GM19193 (cell line): ENCODE results near the gene MECP2.

ENCODE experiments used
- POLR2A ChIP-seq: IDR thresholded peaks from 4 replicates; pipeline ENCODE4 v1.6.1; 2011; ENCODE audit not compliant: insufficient read depth, insufficient read length; ENCODE audit errors: extremely low read depth

The MECP2 gene

DNA sequence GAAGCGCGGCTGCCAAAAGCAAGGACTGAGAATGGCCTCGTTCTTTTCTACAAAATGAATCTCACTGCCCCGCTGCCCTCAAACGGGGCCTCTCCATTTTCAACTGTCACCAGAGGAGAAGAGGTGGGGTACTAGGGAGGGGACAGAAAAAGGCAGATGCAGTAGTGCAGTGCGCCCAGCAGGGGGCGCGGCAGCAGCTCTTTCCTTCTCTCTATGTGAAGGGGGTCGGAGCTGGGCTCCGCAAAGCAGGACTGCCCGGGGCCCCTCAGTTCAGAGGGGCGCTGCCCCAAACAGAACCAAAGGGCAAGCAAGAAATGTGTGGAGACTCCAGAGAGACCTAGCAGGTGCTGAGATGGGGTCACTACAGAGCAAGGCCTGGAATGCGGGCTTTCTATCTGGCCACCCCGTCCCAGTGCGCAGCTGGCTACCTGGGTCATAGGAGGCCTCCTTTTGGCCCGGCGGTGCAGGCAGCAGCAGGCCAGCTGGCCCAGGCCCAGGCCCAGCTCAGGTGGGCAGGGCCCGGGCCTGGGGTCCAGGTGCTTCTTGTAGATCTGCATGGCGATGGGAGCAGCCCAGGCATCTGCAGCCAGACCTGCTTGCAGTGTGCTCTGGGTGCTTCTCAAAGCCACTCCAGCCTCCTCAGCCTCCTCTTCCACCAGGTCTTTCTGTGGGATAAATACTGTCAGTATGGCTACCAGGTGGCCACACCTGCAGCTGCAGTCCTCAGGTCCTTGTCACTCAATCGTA lies 83.7 kb downstream of the MECP2 start:
- no peak for TF ChIP-seq POLR2A

DNA sequence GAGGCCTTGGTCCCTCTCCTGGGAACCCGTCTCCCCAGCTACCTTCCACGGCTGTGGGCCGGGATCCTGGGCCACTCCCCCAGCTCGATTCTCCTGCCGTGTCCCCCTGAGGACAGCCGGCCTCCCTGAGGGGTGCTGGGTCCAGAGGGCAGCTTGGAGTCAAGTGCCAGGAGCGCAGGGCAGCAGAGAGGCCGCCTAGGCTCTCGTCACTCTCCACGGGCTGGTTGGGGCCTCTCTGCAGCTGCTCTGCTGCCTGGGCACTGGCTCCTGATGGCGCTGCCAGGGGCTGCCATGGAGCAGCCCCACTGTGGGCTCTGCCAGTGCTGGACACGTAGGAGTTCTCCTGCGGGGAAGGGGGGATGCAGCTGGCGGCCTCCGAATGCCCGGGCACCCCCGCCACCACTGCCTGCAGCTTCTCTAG lies 84.5 kb downstream of the MECP2 start:
- no peak for TF ChIP-seq POLR2A

DNA sequence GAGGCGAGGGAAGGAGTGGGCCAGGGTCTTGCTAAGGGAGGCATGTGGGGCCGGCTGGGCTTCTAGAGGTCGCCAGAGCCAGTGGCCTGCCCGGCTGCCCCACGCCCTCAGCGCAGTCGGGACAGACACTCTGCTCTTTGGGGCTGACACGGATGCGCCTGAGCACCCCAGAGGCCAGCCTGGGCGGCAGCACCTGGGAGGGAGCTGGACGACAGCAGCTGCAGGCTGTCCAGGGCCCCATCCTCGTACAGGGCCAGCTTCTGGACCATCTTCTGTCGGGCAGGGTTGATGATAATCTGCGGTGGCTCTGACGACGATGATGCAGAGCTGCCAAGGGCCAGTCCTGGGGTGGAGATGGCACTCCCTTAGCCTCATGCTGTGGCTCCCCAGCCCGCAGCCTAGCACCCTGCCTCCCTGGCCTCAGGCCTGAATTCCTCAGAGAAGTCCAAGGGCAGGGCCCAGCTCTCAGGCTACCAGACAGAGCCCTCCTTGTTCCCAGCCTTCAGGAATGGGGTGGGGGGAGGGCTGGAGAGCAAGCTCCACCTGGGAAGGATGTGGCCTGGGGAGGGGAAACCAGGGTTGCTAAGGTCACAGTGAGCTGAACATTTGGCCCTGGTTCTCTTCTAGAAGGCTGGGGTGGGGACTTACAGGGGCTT lies 85.1 kb downstream of the MECP2 start:
- TF ChIP-seq POLR2A = no peak

DNA sequence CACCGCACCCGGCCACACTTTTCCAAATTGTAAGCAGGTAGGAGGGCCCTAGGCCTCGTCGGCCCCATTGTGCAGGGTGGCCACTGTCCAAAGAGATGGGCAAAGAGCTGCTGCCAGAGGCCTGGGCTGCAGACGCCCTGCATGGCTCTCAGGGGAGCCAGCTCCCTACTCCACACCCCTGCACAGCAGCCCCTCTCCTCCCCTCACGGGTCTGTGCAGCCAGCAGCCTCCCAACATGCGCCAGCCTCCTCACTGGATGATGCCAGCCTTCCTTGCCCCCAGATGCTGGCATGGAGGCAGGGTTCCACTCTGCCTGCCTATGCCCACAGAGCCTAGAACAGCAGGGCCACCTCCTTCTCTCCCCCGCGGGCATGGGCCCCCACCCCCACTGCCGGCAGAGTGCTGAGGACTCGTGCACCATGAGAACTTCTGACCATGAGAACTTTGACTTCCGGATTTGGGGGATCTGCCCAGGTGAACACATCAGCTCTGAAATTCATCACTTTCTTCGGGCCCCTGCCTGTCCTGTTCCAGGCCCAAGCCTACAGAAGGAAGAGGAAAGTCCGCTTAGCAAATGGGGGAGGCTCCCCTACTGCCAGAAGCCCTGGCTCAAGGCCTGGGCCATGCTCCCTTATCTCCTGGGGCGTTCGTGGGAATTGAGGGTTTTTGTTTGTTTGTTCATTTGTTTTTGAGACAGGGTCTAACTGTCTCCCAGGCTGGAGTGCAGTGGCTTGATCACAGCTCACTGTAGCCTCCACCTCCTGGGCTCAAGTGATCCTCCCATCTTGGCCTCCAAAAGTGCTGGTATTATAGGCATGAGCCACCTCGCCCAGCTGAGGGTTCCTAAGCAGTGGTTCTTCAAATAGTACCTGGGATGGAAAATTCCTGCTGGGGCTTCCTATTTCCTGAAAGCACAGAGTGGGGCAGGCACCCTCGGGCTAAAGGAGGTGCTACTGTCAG lies 85.9 kb downstream of the MECP2 start:
- TF ChIP-seq POLR2A = no peak

DNA sequence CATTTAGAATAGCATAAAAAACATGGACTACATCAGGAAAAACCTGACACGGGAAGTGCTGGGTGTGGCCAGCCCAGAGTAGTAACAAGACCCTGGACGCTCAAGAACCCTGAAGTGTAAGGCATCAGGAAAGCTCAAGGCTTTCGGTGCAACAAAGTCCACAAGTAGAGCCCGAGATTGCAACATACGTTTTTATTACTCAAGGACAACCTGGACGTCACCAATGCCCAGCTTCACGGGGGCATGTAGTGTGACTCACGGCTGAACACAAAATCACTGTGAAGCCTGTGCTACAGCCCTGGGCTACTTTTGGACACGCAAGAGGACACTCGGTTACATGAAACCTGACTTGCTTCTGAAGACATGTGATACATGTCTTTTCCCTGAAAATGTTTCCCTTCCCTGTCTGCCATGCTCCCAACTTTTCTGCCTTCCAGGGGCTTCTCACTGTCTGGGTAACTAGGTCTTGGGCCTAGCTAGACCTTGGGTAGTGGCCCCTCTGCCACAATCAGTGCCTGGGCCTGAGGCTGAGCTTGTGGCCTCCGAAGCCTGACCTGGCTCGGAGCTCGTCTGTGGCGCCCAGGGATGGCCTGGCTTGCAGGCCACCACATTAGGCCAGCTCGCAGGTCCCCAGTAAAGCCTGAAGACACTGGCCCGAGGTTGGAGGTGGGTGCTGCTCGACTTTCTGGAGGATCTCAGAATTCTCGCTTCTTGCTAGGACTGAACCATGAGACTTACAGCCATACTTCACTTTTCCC lies 87.0 kb downstream of the MECP2 start:
- TF ChIP-seq POLR2A = peak; percentile 11

DNA sequence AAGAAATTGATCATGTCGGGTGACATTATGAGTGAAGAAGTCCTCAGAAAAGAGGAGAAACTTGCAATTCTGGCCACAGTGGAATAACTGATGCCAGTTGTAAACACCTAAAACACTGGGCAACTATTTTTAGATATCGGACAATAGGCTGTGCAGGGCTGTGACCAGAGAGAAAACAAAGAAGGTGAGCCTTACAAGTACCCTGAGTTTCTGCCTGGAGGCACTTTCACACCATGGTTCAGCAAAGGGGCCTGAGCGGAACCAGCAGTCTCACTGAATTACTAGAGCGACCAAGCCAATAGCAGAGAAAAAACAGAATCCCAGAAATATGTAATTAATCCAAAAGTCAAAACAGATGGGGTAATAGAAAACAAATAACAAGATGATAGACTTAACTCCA lies 89.0 kb downstream of the MECP2 start:
- no peak for TF ChIP-seq POLR2A

DNA sequence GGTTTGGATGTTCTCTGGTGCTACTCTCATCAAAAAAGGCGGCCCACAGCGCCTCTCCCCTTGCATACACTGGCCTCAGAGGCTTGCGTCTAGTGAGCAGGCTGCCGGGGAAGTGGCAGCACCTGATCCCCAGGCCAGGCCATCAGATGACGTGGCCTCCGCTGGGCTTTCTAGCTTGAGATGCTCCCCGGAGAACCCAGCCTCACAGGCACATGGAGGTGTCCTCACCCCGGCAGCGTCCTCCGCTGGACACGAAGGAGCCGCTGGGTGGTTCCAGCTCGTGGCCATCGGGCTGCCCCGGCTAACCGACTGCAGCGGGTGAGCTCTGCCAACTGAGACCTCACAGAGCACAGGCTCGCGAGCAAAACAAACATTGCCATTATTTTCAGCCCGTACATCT lies 90.6 kb downstream of the MECP2 start:
- TF ChIP-seq POLR2A = no peak

DNA sequence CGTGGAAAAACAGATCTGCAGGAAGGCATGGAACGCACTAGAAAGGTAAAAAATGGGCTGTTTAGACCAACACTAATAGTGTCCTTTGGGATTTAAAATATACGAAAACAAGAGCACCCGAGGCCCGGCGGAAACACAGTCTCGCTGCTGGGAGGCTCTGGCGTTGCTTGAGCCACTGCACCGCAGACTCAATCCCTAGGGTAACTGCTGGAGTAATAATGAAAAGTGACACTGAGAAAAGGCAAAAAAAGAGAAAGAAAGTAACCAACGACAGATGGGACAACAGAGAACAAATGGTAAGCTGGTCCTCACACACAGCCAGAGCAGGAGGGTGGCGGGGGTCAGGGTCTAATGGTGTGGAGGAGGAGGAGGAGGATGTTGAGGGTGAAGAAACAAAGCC lies 93.2 kb downstream of the MECP2 start:
- no peak for TF ChIP-seq POLR2A

DNA sequence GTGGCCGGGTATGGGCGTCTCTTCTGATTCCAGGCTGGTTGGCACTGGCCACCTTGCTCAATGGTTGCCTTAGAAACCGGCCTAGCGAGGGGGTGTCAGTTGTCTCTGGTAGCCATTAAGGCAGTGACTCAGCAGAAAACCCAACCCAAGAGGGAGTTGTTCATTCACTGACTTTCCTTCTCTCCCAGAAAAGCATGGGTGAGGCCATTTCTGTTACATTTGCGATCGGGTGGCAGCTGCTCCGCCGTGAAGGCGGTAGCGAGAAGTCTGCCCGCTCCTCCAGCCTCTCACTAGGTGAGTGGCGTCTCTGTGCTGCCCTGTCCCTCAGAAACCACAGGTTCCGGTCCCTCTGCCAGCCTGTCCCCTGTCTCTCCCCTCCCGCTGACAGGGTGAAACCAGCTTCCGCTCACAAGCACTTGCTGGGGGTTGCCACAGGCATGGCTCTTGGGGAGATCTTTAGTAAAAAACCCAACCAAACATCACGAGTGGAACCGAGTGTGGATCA lies 95.2 kb downstream of the MECP2 start:
- TF ChIP-seq POLR2A = peak; percentile 53

DNA sequence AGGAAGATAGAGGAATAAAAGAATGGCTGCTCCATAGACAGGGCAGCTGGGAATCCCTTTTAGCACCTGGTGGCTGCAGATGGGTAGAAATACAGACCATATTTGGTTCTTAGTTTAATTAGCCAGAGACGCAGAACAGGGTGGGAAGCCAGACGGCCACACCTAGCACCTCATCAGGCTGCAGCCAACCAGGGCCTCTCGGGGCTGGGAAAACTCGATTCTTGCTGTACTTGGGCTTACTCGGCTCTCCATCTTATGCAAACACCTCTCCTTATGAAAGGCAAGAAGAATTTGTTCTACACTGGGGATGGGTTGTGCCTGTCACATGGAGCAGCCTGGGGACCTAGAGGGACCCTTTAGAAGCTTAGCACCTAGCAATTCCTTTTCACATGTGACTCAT lies 97.5 kb downstream of the MECP2 start:
- TF ChIP-seq POLR2A = no peak

DNA sequence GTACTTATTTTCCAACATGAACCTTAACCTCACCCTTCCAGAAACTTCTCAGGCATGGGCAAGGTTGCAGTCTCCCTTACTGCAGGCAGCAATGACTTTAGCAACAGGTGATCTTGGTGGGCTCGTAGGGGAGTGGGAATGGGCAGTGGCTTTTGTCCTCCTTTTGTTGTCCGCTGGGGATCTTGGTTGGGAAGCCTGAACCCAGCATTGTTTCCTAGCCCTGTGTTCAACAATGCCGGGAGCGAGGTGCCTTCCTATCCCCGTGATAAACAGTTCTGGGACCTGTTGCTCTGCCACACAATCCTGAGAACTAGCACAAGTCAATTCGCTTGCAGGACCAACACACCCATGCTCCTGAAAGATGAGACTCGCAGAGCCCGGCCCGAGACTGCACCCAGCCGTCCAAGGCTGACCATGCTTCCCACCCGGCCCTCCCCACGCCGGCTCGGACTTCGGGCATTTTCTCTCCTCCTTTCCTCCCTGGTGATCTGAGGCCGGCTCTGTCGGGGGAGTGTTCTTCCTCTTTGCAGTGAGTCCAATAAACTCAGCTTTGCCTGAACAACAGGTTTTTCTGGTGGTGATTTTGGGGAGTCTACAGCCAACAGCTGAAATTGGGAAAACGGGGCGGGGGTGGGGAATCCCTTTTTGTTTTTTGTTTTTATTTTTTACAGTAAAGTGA lies 98.0 kb downstream of the MECP2 start:
- no peak for TF ChIP-seq POLR2A

DNA sequence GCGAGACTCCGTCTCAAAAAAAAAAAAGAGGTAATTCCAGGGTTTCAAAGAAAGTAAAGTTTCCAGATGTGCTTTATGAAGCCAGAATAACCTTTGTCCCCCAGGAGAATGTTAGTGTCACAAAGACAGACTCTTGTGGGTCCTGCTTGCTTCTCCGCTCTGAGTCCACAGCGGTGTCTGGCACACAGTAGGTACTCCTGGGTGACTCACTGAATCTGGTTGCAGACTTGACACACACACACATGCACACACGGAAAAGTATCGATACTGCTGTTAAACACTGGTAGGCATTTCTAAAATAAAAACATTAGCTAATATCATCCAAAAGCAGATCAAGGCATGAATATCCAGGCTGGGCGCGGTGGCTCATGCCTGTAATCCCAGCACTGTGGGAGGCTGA lies 102.0 kb downstream of the MECP2 start:
- no peak for TF ChIP-seq POLR2A

DNA sequence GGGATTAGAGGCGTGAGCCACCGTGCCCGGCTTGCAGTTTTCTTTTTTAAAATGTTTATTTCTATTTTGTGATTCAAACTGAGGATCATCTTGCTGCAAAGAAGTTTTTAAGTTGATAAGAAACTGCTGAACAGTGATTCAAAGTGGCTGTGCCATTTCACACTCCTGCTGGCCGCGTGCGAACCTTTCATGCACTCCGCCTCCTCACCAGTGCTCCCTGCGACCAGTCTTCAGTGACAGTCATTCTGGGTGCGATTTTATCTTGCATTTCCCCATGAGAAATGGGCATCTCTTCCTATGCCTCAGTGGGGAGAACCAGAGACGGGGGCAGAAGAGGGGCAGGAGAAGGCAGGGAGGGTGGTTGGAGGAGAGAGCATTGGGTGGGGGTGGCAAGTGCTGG lies 103.5 kb downstream of the MECP2 start:
- TF ChIP-seq POLR2A = no peak

DNA sequence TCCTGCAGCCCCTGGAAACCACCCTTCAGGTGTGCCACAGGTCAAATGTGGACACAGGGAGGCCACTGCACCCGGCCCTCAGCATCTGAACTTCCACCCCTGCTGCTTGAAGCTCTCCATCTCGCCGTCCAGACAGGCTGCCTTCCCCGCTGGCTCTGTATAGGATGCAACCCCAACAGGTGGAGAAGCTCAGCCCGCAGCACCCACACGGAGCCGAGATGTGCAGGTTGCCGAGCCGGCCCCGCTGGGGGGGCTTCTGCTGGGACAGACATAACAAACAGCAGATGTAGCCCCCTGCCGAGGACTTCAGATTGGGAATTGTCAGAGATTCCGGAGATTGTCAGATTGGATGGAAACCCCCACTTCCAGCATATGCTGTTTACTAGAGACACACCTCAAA lies 104.4 kb downstream of the MECP2 start:
- no peak for TF ChIP-seq POLR2A

DNA sequence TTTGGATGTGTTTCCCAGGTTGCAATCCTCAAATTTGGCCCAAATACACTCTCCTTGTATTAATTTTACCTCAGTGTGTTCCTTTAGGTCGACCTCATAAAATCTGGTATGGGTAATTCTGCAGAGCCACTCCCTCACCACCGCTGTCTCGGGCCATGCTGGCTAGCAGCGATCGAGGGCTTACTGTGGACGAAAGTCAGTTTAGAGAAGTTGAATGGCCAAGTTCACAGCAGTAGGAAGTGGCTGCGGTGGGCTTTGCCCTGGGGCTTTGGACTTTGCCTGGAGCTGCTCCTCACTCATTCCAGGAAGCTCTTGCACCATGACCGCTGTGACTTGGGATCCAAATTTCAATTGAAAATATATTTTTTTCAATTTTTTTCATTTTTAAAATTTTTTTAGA lies 105.3 kb downstream of the MECP2 start:
- TF ChIP-seq POLR2A = no peak
